Adrenal gland (tissue), 5 donors: ENCODE results near the gene ZNF117.

Experiments used
- POLR2A ChIP-seq, 2 donors: fragments of 450-650 bp; IDR thresholded peaks; one replicate each; pipeline ENCODE4 v1.6.1; 2017; ENCODE audit warnings: antibody characterized with exemption in 2 of 2, mild to moderate bottlenecking in 2 of 2, moderate library complexity in 1 of 2
- TF ChIP-seq, protein P1 (sequence below), 6 experiments: fragments of 450-650 bp in 4 of 6; fragments of 200-600 bp in 2 of 6; sonication (generic) in 1 of 6; IDR thresholded peaks; 1 replicate in 5 of 6; 2 replicates in 1 of 6; pipeline versions ENCODE4 v1.5.1 to v1.8.0; 2016 to 2021; ENCODE audit warnings: antibody characterized with exemption in 6 of 6, mild to moderate bottlenecking in 2 of 6, moderate library complexity in 1 of 6
- donor health status: DM: no; HTN: no; CAD: no.

DNA sequence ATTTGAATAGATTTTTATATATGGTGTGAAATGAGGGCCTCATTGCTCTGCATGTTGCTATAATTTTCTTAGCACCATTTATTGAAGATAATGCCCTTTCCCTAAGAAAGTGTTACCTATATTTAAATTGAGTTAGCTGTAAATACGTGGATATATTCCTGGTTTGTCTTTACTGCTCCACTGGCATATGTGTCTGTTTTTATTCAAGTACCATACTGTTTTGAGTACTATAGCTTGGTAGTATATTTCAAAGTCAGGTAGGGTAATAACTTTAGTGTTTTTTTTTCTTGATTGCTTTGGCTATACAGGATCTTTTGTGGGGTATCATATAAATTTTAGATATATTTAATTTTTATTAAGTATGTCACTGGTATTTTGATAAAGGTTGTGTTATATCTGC, 56.4 kb downstream of the ZNF117 start:
- no peak for TF ChIP-seq POLR2A (IDR thresholded peaks at IDR 0.05)
- TF ChIP-seq, protein P1, sequence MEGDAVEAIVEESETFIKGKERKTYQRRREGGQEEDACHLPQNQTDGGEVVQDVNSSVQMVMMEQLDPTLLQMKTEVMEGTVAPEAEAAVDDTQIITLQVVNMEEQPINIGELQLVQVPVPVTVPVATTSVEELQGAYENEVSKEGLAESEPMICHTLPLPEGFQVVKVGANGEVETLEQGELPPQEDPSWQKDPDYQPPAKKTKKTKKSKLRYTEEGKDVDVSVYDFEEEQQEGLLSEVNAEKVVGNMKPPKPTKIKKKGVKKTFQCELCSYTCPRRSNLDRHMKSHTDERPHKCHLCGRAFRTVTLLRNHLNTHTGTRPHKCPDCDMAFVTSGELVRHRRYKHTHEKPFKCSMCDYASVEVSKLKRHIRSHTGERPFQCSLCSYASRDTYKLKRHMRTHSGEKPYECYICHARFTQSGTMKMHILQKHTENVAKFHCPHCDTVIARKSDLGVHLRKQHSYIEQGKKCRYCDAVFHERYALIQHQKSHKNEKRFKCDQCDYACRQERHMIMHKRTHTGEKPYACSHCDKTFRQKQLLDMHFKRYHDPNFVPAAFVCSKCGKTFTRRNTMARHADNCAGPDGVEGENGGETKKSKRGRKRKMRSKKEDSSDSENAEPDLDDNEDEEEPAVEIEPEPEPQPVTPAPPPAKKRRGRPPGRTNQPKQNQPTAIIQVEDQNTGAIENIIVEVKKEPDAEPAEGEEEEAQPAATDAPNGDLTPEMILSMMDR (IDR thresholded peaks at IDR 0.05): no peak
